HG03558 (cell line): ENCODE data around the gene TSKU.
"Not testable (repeated sequence)": the region's sequence is repeated elsewhere in the genome, so short reads cannot be mapped to it uniquely, and the experiment has no call there.

ENCODE experiments used
- ATAC-seq: cut with Tn5 transposase; IDR thresholded peaks from one replicate; pipeline ENCODE4 v1.9.1; 2021; ENCODE audit warnings: moderate number of reproducible peaks; ENCODE audit not compliant: unreplicated experiment; ENCODE audit errors: extremely low read depth

The TSKU gene, protein sequence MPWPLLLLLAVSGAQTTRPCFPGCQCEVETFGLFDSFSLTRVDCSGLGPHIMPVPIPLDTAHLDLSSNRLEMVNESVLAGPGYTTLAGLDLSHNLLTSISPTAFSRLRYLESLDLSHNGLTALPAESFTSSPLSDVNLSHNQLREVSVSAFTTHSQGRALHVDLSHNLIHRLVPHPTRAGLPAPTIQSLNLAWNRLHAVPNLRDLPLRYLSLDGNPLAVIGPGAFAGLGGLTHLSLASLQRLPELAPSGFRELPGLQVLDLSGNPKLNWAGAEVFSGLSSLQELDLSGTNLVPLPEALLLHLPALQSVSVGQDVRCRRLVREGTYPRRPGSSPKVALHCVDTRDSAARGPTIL

DNA sequence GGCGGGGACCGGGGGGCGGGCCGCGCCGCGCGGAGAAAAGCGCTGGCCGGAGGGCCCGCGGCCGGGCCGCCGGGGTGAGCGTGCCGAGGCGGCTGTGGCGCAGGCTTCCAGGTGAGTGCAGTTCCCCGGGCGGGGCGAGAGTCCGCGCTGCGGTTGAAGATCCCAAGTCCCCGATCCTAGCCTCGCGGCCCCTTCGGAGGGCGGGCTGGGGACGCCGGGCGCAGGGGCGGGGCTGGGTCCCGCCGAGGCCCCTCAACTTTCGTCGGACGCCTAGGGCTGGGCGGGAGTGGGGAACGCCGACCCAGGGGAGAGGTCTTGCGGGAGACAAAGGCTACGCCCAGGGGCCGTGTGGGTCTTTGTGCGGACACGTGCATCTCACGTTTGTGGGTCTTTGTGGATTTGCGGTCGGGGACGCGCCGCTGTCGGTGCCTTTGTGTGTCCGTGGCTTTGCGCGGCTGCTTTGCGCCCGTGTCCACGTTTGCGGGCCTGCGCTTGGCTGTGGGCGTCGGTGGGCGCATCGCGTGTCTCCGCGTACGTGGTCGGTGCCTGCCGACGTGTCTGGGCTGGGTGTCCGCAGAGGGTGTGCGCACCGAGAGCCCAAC, at the start of gene TSKU:
TSS of gene TSKU (plus strand) at position 63 of the 602 bp plus-strand sequence. CDS start 12,261 bp downstream, outside the sequence.
- ATAC-seq: no peak

DNA sequence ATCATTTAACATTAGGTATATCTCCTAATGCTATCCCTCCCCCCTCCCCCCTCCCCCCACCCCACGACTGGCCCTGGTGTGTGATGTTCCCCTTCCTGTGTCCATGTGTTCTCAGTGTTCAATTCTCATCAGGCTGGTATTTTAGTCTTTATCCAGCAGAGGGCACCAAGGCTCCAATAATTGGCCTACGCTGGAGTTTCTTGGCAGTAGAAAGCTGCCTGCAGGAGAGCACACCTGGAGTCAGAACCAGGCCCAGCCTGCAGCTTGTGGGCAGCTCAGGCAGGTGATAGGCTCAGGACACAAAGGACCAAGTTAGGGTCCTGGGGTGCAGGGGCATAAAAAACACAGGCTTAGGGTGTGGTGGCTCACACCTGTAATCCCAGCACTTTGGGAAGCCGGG, 49.2 kb upstream of the TSKU start:
- not testable (repeated sequence) for ATAC-seq

DNA sequence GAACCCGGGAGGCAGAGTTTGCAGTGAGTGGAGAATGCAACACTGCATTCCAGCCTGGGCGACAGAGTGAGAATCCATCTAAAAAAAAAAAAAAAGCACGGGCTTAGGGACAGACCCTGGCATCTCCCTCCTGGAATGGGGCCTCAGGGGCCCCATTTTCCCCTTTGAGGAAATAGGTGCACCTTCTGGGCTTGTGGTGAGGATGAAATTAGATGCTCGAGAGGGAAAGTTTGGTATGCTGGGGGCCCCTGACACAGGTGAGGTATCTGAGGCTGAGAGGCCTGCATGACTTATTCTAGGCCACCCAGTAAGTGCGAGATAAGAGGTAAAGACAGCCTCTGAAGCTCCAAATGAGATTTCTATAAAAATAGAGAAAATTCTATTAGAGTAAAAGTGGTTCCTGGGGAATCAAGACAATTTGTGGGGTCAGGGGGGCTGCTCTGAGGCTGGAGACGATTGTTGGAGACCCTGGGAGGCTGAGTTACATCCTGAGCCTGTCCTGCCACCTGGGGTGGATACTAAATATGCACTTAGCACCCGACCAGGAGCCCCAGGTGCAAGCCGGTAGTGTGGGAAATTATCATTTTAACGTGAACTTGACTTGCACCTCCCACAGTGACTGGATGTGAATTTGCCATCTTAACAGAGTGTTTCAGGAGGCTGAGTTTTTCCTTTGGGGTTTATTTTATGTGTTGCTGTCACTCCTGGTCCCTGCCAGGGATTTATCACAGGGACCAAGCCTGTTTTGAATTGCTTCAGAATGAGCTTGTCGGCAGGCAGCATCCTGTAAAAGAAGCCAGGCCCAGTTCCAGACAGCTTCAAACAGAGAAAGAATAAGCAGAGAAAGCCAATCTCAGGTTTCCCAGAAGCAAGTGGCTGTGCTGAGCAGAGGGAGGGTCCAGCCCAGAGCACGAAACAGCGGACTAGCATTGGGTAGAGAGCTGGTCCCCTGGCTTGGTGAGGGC, 48.4 kb upstream of the TSKU start:
- ATAC-seq: no peak

DNA sequence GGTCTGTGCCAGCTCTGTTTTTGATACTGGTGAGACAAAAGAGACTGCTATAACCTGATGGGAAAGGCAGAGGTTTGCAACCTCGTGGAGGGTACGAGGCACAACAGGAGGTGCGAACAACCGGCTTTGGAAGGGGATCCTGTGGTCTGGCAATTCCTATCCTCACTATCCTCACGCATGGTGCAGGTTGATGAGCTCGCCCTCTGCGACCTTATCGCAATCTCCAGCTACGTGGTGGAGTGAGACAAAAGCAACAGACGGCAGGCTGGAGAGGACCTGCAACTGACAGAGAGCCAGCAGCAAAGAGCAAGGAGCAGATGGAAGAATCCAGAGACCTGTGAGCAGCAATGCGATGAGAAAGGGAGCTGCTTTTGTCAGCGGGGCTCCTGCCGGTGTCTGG, 47.3 kb upstream of the TSKU start:
- ATAC-seq: no peak

DNA sequence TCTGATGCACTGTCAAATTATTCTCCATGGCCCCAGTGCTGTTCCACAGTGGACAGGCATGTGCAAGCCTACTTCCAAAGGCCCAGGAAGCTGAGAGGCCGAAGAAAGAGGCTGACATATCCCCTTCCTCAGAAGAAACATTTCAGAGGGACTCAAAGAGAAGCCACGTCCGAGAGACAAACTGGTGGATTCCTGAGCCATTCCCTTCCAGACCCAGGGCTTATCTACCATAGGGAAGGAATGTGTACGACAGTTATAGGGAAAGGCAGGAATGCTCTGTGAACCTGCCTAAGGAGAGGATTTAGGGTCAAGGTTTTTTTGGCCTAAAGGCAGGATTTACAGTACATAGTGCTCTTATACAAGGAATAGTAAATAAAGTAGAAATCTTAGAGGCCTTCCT, 46.9 kb upstream of the TSKU start:
- ATAC-seq: no peak

DNA sequence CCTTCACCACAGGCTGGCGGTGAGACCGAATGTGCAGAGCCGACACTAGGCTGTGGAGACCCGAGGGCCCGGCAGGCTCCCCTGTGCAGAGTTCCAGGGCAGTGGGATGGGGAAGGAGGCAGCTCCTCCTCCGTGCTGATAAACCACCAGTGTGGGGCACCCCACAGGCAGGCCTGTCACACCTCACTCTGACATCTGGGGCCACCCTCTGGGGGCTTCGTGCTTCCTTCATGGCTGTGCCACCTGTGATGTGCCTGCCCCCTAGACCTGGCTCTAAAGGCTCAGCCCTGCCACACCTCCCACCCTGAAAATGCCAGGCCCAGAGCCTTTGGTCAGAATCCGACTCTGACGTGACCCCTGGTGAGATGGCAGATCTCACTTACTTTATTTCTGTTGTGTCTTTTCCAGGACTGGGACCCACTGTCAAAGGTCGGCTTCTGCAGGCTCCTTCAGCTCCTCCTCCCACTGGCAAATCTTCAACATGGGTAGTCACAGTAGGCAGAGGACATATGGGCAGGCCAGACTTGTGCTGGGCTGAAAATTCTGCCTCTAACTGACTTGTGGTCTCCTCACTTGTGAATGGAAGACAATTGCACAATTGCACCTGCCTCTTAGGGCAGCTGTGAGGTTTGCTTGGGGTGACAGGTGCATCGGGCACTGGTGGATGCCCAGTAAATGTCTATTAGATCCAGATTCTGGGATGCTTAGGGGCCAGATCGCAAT, 46.2 kb upstream of the TSKU start:
- no peak for ATAC-seq

DNA sequence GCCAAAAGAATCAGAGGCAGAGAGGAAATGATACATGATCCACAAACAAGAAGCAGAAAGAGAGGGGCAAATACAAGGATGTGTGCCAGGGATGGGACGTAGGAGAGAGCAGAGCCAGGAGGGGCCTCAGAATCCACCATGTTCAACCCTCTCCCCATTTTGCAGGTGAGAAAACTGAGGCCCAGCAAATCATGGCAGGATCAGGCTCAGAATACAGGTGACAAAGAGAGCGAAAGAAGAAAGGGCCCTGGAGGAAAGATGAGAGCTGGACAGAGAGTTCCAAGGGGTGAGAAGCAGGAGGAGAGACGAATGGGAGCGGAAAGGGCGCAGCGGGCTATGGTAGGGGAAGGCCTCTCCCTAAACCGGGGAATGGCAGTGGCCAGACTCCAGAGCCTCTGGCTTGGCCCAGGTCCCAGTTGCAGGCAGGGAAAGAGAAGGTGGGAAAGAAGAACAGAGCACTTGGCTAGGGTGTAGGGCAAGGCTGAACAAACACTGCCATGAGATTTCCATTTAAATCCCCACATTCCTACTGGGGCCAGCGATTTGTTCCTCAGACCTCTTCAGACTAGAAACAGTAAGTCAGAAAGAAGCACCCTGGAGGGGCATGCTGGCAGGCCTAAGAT, 44.4 kb upstream of the TSKU start:
- no peak for ATAC-seq

DNA sequence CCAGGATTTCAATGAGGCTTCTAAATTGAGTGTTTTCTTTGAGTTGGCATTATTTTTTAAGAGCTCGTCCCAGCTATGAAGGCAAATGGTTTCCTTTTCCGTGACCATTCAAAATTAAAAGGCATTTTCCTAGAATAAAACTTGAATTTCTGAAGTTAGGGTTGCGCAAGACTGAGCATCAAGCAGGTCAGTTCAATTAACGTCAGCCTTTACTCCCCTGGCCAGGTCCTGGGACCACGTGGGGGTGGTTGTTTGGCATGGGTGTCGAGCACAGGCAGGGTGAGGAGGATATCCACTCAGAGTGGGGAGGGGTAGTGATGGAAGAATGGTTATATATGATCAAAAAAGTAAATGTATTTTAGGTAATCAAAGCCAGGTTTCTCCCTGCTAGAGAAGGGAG, 43.4 kb upstream of the TSKU start:
- ATAC-seq: no peak

DNA sequence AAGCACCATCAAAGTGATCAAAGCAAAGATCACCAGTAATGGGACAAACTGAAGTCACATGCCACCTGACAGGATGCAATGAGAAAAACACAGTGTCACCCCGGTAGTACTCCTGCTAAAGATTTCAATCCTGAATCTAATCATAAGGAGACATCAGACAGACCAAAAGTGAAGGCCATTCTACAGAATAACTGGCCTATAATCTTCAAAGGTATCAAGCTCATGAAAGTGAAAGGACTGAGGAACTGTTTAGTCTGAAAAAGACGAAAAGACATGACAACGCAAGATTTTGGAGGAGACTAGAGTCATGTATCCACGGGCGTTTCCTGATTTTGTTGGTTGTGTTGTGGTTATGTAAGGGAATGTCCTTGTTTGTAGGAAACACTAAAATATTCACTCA, 42.4 kb upstream of the TSKU start:
- ATAC-seq: no peak

DNA sequence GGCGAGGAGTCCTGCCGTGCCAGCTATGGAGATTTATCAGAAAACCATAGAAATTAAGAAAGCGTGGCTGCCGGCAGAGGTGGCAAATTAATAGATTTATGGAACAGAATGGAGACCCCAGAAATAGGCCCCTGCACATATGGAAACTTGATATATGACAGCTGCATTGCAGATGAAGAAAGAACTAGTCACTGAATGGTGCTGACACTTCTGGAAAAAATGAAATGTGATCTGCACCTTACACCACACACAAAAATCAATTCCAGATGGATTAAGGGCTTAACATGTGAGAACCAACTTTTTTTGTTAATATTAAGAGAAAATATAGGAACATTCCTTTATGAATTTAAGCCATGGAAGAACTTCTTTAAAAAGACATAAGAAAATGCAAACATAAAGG, 40.3 kb upstream of the TSKU start:
- ATAC-seq: no peak

DNA sequence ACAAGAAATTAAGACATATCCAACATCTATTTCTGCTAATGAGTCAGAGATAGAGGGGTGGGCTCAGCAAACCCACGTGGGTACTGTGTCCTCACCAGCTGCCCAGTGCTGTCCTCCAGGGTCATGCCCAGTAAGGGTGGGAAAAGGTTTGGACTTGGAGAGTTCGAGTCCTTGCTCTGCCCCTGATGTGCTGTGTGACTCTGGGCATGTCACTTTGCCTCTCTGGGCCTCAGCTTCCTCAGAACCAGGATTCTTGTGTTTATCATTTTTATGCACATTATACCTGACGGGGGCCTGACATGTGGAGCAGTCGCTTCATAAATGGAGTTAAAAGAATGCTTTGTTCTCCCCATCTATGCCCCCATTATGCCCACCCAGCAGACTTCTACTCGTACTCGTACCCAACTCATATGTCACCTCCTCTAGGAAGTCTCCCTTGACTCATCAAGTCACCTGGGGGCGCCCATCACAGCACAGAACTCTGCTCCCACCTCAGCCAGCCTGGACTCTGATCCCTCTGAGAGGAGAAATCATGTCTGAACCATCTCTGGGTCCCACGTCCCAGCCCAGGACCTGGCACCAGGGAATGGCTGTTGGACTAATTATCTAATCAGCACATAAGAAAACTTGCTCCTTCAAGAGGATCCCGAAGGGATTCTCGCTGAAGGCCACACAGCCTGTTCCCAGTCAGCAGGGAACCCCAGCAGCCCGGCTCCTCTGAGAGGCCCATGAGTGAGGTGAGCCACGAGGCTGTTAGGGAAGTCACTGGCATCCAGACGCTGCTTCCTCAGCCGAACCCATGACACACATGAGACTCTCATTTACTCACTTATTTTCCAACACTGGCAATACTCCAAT, 38.7 kb upstream of the TSKU start:
- ATAC-seq: no peak

DNA sequence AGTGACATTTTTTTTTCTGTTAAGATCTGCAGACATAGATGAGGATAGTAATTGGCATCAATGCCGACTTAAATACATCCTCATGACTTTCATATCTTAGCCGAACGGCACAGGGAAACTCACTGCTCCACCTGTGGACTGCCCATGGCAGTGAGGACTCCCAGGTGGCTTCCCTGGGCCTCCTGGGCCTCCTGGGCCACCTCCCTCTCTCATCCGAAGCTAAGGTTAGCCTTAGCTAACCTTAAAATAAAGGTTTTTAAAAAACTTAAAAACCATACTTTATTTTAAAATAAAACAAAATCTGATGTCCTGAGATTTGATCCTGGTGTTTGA, 38.1 kb upstream of the TSKU start:
- no peak for ATAC-seq

DNA sequence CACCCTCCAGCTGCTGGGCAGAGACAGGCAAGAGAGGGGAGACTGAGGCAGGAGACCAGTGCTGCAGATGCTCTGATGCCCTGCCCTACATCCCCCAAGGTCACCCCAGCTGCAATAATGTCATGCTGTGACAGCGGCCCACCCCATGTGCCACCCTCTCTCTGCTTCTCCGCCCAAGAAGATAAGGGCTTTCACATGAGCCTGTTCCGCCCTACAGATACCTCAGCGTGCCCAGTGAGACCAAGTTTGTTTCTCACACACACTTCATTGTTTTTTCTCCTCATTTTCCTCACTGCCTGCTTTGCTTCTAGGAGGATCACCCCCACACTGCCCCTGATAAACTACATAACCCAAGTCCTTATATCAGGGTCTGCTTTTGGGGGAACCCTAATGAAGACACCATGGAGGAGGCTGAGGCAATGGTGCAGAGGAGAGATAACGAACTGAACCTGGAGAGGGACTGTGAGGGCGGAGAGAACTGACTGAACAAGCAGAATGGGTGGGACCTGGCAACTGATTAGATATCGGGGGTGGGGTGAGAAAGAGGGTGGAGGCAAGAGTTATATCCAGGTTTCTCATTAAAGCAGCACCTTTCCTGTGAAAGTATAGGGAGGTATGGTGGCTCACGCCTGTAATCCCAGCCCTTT, 37.5 kb upstream of the TSKU start:
- ATAC-seq: no peak

DNA sequence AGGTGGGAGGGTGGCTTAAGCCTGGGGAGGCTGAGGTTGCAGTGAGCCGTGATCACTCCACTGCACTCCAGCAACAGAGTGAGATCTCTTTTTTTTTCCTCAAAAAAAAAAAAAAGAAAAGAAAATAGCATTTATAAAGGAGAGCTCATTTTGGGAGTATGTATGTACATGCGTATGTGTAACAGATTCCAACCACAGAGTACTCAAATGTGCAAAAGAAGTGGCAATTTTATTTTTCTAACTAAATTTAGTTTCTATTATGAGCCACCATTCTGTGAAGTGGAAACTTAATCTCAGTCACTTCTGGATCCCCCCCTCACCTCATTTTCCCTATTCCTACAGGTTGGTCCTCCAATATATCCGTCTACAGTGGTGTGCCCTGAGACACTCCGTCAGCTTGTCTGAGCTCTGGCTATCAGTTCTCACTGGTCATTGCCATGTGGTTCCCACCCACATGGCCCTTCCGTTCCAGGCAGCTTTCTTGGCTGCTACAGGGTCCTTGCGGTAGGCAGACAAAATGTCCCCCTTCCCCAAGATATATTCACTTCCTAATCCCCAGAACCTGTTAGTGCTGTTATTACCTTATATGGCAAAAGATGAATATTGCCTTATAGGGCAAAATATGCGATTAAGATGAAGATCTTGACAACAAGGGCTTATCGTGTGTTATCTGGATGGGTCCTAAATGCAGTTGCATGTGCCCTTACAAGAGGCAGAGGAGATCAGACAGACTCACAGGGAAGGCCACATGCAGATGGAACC, 35.8 kb upstream of the TSKU start:
- ATAC-seq: no peak

DNA sequence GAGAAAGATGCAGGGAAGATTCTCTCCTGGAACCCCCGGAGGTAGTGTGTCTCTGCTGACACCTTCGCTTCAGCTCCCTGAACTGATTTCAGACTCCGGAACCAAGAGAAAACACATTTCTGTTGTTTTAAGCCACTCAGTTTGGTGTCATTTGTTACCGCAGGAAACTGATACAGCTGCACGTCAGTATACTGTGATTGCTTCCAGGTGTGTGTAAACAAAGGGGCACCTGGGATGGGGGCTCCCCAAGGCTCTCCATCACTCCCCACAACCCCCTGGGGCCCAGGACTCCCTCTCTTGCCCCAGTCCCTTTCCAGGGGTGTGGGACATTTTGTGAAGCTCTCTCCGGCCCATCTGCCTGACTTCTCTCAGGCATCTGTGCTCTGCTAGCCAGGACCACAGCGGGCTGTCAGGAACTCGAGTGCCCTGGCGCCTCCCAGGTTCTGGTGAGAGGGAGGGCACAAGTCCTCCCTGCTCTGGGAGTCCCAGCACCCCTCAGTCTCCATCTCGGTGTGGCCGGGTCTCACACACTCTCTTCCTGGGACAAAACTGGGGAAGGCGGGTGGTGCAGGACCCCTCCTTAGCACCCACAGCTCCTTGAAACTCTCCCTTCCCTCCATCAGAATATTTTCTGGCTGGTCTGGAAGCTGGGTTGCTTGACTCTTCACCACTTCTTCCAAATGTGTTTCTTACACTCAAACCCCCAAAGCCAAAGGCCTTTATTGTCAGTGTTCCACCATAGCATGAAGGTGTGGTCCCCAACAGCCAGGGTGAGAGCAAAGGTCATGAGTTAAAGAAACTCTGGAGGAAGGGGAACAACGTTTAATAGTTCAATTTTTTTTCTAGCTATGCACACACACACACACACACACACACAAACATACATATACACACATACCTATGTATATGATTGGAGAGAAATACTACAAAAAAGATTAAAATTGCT, 35.0 kb upstream of the TSKU start:
- ATAC-seq: no peak

DNA sequence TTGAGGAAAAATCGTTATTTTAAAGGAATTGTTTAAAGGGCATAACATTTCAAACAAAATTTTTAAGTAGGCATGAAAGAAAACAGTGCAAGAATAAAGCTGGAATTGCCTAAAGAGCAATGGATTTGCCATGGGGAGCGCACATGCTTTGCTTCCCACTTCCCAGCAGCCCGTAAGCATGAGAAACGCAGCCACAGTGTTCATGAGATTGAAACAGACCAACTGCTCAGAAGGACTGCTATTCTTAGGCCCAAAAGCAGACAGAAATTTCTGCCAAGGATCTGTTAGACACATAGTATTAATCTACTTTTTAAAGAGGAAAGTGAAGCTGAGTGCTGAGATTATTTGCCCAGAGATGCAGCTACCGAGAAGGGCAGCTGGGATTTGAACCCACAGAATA, 34.2 kb upstream of the TSKU start:
- ATAC-seq: no peak

DNA sequence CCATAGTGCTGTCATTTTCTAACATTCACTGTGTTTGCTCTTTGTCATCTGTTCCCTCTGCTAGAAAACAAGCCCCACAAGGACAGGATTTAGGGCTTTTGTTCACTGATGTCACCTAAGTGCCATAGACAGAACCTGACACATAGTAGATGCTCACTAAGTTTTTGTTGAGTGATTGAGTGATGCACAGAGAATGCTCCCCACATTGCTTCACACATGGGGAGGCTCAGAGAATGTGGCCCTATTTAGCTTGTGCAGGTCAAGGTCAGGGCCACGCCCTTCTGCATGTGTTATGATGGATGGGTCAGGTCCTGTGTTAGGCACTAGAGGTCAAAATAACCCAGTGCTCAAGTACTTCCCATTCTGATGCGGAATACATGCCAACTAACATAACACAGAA, 33.1 kb upstream of the TSKU start:
- ATAC-seq: no peak
